C4-2B (cell line): ENCODE results near the gene MED13L.
A peak's percentile ranks its signal among the peaks of the same experiment; 100 is the strongest.

Experiments
- H3K27ac ChIP-seq: fragments of 450-650 bp; 2 replicates; pipeline ENCODE4 v1.5.1; 2017
- CTCF ChIP-seq: fragments of 450-650 bp; conservative IDR thresholded peaks from 2 replicates; pipeline ENCODE4 v1.5.1; 2017; ENCODE audit warnings: mild to moderate bottlenecking
- ZFX ChIP-seq: fragments of 450-650 bp; IDR thresholded peaks from 2 replicates; pipeline ENCODE4 v1.6.1; 2017

MED13L gene

DNA sequence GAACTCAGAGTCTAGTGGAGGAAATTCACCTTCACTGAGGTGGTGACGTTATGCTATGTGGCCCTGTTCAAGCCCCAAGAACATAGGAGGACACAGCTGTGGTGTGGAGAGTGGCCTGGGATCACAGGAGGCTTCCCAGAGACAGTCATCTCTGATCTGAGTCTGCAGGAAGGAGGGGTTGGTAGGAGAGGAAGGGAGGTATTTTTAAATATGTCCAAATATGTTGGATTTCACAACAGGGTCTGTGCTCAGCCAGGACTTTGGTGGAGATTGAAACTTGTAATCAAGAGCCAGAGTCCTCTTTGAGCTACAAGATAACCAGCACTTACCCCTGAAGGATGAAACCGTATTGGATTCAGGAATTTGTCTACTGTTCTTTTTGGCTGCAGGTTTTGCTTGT is 26.4 kb upstream of the MED13L start:
- no peak overlapping the region for H3K27ac ChIP-seq

DNA sequence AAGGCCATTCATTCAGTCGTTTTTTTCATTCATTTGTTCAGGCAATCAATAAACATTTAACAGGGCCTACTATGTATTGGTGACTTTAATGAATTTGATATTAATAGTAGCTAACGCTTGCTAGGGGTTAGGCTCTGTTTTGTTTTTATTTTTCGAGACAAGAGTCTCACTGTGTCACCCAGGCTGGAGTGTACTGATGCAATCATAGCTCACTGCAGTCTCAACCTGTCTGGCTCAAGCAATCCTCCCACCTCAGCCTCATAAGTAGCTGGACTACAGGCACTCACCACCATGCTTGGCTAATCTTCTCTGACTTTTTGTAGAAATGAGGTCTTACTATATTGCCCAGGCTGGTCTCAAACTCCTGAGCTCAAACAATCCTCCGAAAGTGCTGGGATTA is 25.6 kb upstream of the MED13L start:
- no peak overlapping the region for H3K27ac ChIP-seq
- no peak for TF ChIP-seq CTCF
- no peak for TF ChIP-seq ZFX

More for the DNA sequence above, 26.4 kb upstream of the MED13L start:
- TF ChIP-seq ZFX (no peak), CTCF (no peak)

DNA sequence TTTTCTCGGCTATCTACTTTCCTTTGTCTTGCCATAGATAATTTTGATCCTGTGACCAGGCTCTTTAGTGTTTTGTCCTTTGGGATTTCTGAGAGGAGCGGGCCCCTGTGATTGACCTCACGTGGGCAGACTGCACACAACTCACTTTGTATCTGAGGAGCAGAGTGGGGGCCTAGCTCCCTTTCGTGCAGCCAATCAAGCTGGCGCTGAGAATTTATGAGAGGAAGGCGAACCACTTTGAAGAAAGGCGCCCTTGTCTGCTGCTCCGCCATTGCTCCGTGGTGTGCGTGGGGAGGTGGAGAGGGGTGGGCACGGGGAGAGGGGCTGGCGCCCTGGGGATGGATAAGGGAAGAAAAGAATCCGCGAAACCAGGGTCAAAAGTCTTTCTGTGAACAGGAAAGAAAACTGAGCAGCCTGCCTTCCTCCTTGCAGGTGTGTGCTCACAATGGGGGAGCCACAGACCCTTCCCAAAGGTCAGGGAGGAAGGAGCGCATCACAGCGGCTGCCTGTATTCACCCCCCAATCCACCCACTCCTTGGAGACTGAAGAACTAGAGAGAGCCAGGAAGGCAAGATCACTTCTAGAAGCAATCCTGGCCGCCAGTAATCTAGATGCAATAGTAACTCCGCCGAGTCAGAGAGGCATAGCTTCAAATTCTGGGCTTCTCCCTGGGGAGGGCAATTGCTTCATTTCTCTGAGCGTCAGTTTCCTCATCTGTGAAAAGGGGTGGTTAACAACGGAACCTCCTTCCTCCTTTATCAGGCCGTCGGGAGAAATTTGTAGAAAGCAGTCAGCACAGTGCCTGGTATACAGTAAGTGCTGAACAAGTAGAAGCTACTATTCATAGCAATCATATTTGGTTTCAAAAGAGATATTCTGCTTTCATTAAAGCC is 24.9 kb upstream of the MED13L start:
- no peak for TF ChIP-seq ZFX
- TF ChIP-seq CTCF, result no peak
- no peak overlapping the region for H3K27ac ChIP-seq

DNA sequence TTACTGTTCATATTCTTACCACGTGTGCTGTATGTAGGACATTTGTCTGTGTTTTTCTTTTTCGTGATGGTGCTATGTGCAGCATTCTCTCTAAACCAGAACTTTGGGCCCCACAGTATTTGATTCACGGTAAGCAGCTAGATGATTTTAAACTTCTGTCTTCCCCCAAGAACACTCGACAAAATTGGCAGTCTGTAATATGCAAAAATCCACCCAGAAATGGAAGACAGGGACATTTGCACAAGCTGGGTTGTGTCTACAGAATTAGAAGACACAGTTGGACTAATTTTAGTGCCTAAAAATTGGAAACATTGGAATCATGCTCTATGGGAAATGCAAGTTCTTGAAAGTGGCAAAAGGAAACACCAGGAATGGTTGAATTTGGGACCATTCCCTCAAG is 24.1 kb upstream of the MED13L start:
- TF ChIP-seq ZFX, result no peak
- TF ChIP-seq CTCF, result no peak
- H3K27ac ChIP-seq, result no peak overlapping the region

DNA sequence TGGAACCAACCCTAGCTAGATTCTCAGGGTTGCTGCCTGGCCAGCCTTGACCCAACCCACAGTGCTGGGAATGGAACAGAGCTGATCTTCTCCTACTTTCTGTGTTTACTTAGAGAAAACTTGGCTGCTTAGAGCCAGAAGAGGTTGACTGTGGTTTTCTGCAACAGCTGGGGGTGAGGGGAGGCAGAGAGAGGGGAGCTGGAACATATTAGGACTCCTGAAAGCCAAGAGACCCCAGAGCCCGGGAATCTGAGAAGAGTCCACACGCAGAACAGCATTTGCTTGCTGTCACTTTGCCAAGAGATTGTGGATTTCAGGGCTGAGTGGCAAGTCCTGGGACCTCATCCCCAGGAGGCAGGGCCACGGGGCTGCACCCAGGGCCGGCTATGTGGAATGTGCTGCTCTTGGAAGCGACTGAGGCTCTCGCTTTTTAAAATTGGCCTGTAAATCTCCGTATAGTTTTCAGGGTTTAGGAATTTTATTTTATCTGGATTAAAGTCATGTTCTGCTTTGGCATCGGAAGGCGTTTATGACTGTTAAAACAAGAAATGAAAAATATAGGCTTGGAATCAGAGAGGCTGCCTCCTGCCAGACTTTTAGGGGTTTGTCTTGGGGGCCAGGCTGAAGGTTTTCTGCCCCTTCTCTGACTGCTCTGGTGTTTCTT is 22.3 kb upstream of the MED13L start:
- TF ChIP-seq ZFX (no peak), CTCF (no peak)
- peak overlapping the region; percentile 37 for H3K27ac ChIP-seq

DNA sequence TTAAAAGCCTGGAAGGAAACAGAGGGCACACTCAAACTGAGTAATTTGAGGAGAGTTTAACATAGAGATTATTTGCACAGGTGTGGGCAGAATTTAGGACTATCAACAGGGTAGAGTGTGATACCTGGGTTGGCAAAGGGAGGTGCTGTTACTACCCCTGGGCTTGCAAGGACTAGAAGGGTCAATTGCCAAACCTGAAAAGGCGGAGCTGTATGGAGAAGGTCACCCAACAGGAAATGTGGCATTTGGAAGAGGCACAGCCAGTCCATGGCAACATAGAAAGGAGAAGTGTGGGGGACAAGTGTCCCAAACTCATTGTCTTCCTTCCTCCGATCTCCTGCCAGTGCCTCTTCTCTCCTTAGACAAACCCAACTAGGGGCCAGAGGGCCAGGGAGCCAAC is 21.6 kb upstream of the MED13L start:
- TF ChIP-seq CTCF (no peak; the same call in 1 of the 2 replicates), ZFX (no peak)
- peak overlapping the region; percentile 37 for H3K27ac ChIP-seq

DNA sequence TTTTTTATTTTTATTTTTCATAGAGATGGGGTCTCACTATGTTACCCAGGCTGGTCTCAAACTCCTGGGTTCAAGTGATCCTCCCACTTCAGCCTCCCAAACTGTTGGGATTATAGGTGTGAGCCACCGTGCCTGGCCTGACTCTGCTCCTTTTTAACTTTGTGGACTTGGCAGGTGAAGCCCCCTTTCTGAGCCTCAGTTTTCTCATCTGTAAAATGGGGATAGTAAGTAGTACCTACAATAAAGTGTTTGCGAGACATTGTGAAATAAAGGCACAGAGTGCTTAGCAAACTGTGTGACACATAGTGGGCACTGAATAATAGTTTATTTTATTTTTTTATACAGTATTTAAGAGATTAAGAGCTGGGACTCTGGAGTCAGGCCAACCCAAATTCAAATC is 21.1 kb upstream of the MED13L start:
- TF ChIP-seq ZFX, result no peak
- TF ChIP-seq CTCF, result no peak
- no peak overlapping the region for H3K27ac ChIP-seq
